Measurements from ENCODE around the gene CARTPT. TPM values are rescaled to one million over a fixed set of nuclear protein-coding genes. Genes with fewer than 3 reads are reported as not detected.

The CARTPT gene
- total RNA-seq, 2 experiments from 2014 or later: not detected

DNA sequence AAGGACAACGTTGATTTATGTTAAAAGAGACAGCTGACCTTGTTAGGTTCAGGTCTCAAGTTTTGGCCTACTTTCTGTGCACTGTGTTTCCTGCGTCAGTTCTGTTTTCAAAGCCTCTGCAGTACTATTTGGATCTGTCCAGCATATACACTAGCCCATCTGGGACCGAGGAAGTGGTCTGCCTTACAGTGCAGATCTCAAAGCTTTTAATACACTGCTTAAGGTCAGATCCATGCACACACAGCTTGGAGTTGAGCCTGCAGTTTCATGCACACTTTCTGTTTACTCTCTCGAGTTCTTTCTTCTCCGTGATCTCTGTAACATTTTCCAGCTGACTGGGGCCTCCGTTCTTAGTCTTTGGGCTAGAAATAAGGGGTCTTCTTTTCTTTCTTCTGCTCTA lies 24.1 kb downstream of the CARTPT start:
- no peaks in the 10 kb centered on the region for H3K36me3 Mint-ChIP-seq (ENCODE audit: low read depth)
- no peak for DNase-seq
- CTCF ChIA-PET: no interaction called here
- POLR2A ChIA-PET: no interaction called here
- H3K27ac Mint-ChIP-seq: no peak overlapping the region
- peaks cover 11% of the 10 kb centered on the region for H3K27me3 Mint-ChIP-seq
- H3K4me3 Mint-ChIP-seq: no peak overlapping the region
- H3K4me1 Mint-ChIP-seq: no peaks in the 10 kb centered on the region
- peaks cover 2% of the 10 kb centered on the region for H3K9me3 Mint-ChIP-seq

DNA sequence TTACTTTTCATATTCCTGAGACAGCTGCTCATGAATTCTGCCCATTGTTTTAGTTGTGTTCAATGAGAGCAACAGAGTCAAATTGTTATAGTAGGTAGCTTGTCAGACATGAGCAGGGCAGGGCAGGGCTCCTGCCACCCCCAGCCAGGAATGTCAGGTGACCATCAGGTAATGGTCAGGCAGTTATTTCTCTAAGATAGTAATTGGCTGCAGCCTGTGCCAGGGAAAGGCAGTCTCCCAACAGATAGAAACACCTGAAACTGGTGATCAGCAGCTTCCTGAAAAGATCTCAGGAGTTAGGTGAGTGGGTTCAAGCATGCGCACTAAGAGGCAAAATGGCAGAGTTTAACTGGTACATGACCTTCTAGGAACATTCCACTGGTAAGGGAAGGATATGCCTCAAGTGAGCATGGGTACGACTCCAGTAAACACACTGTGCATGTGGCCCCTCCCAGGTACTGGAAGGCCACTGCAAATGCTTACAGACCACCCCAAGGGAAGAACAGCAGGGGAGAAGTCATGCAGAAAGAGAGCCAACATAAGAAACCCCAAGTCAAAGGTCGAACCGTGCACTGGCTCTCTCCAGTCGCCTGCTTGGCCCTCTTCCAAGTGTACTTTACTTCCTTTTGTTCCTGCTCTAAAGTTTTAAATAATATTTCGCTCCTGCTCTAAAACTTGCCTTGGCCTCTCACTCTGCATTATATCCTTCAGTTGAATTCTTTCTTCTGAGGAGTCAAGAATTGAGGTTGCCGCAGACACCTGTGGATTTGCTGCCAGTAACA lies 25.1 kb downstream of the CARTPT start:
- DNase-seq: no peak
- Mint-ChIP-seq H3K27me3 (peaks cover 11% of the 10 kb centered on the region), H3K9me3 (peaks cover 2% of the 10 kb centered on the region), H3K4me3 (no peak overlapping the region), H3K36me3 (ENCODE audit: low read depth) (no peaks in the 10 kb centered on the region), H3K27ac (no peak overlapping the region), H3K4me1 (no peaks in the 10 kb centered on the region)
- ChIA-PET POLR2A (no interaction called here), CTCF (no interaction called here)

DNA sequence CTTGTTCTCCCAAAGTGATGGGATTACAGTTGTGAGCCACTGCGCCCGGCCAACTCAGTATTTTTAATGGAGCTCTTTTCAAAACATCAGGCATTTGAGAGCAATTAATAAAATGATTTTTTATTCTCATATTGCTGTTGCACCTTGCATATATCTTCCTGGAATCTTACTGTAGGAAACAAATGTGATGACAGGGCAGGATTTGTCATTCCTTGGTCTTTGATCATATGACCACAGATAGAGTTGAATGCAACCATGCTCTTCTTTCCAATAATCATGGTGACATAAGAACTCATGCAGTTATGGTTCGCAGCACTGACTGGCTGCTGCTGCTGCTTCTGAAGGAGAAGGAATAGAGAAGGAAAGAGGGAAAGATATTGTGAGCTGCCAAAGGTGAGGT lies 28.1 kb downstream of the CARTPT start:
- ChIA-PET POLR2A (no interaction called here), CTCF (no interaction called here)
- Mint-ChIP-seq H3K36me3 (ENCODE audit: low read depth) (no peaks in the 10 kb centered on the region), H3K27ac (no peak overlapping the region), H3K4me3 (no peak overlapping the region), H3K9me3 (peaks cover 2% of the 10 kb centered on the region), H3K27me3 (no peaks in the 10 kb centered on the region), H3K4me1 (no peaks in the 10 kb centered on the region)
- DNase-seq: no peak

GRCh38 chr5:71748360-71748759 lies 29.3 kb downstream of the CARTPT start:
- H3K27me3 Mint-ChIP-seq: no peaks in the 10 kb centered on the region
- POLR2A ChIA-PET: no interaction called here
- H3K36me3 Mint-ChIP-seq (ENCODE audit: low read depth): no peaks in the 10 kb centered on the region
- no peak overlapping the region for H3K27ac Mint-ChIP-seq
- H3K4me3 Mint-ChIP-seq: no peak overlapping the region
- CTCF ChIA-PET: no interaction called here
- DNase-seq: no peak
- peaks cover 2% of the 10 kb centered on the region for H3K9me3 Mint-ChIP-seq
- no peaks in the 10 kb centered on the region for H3K4me1 Mint-ChIP-seq

DNA sequence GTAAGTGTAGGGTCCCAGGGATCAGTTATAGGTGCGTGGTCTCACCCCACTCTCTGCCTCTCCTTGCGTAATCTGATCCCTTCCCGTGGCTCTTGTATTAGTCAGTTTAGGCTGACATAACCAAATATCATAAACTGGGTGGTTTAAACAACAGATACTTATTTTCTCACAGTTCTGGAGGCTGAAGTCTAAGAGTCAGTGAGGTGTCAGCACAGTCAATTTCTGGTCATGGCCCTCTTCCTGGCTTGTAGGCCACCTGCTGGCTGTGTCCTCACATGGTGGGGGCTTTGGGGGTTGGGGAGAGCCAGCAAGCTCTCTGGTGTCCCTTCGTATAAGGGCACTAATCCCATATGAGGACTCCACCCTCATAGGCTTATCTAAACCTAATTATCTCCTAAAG lies 32.3 kb downstream of the CARTPT start:
- H3K36me3 Mint-ChIP-seq (ENCODE audit: low read depth): no peaks in the 10 kb centered on the region
- ChIA-PET CTCF (no interaction called here), POLR2A (no interaction called here)
- H3K4me3 Mint-ChIP-seq: no peak overlapping the region
- H3K9me3 Mint-ChIP-seq: peaks cover 2% of the 10 kb centered on the region
- H3K27me3 Mint-ChIP-seq: no peaks in the 10 kb centered on the region
- H3K4me1 Mint-ChIP-seq: no peaks in the 10 kb centered on the region
- DNase-seq: no peak
- no peak overlapping the region for H3K27ac Mint-ChIP-seq

DNA sequence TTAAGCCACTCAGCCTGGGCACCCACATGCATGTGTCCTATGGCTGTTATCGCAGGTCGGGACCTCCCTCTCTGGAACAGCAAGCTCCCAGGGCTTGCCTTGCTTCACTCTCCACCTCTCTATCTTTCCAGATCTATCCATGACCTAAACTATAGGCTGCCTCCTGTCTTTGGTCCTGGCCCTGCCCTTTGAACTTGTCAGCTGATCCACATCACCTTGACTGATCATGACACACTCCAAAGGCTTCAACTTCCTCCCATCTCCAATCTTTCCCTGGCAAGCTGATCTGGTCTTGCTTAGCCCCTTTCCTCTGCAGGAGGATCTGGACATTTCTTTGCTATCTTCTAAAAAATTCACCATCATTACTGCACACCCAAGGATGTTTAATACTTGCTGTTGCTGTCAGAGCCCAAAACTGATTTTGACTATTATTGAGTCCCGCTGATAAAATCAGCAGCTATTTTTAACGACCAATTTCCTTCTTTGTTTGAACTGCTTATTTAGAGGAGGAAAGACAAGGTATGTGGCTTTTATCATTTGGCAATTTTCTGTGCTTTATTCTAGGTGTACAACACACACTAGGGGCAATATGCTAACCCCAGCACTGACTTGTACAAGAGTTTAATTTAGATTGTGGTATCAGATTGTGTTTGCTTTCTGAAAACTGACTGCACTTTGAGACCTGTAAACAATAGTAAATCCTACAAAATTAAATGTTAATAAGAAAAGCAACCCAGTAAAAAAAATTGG lies 33.5 kb downstream of the CARTPT start:
- ChIA-PET POLR2A (no interaction called here), CTCF (no interaction called here)
- Mint-ChIP-seq H3K36me3 (ENCODE audit: low read depth) (no peaks in the 10 kb centered on the region), H3K27me3 (no peaks in the 10 kb centered on the region), H3K27ac (no peak overlapping the region), H3K4me1 (peaks cover 2% of the 10 kb centered on the region), H3K9me3 (no peaks in the 10 kb centered on the region), H3K4me3 (no peak overlapping the region)
- DNase-seq: no peak

DNA sequence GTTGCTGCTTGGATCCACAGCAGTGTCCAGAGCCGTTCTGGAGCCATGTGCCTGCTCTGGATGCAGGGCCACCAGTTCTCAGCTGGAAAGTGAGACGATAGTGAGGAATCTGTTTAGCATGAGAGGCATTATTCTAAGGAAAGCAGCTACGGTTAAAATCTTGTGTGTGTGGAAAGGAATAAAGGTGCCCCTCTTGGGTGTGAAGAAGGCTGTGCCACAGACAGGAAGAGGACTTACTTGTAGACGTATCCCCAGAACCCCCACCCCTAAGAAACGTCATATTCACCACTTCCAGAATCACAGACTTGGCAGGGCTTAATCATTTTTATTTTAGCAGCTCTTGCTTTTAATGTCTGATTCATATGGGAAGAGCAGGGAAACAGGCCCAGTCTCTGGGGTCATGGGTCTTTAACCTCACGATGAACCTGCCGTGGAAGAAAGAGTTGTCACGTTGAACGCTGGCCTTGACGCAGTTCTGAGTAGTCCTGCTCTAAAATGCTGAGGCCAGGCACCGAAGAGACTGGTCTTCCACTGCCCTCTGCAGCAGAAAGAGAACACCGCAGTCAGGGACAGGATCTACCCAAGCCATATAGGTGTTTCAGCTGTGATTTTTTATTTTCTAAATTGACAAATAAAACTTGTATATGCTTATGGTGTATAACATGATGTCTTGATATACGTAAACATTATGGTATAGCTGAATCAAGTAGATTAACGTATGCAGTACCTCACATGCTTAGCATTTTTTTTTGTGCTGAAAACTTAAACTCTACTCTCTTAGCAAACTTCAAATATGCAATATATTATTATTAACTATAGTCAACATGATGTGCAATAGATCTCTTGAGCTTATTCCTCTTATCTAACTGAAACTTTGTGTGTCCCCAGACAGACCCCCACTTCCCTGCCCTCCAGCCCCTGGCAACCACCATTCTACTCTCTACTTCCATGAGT lies 38.8 kb downstream of the CARTPT start:
- H3K36me3 Mint-ChIP-seq (ENCODE audit: low read depth): no peaks in the 10 kb centered on the region
- H3K9me3 Mint-ChIP-seq: no peaks in the 10 kb centered on the region
- H3K27ac Mint-ChIP-seq: no peak overlapping the region
- CTCF ChIA-PET: interaction anchor here (0.8 to 1.8 kb wide), 4 partner anchors 11 to 288 kb away, joined by 3 to 9 read pairs (median 4); no protein-coding TSS in a partner anchor
- peak; percentile 46 for DNase-seq
- H3K4me3 Mint-ChIP-seq: no peak overlapping the region
- POLR2A ChIA-PET: no interaction called here
- H3K27me3 Mint-ChIP-seq: no peaks in the 10 kb centered on the region
- peaks cover 3% of the 10 kb centered on the region for H3K4me1 Mint-ChIP-seq

DNA sequence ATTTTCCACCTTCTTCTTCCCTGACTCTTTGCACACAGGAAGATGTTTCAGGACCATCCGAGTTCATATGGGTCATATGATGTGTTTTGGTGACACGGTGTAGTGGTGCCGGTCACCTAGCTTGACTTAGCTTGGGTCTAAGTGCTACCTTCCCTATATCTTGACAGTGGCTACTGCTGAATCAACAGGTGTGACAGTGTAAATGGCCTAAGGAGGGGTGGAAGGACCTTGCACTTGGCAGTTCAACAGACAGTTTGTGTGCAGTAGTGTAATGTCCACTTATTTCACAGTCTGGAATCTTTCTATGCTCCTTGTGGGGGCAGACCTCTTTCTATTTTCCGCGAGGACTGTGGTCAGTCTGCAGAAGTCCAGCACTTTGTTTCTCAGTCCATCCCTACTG lies 43.8 kb downstream of the CARTPT start:
- no peak overlapping the region for H3K27ac Mint-ChIP-seq
- H3K9me3 Mint-ChIP-seq: no peaks in the 10 kb centered on the region
- no peaks in the 10 kb centered on the region for H3K27me3 Mint-ChIP-seq
- no peak overlapping the region for H3K4me3 Mint-ChIP-seq
- CTCF ChIA-PET: no interaction called here
- H3K4me1 Mint-ChIP-seq: no peaks in the 10 kb centered on the region
- POLR2A ChIA-PET: no interaction called here
- no peaks in the 10 kb centered on the region for H3K36me3 Mint-ChIP-seq (ENCODE audit: low read depth)
- DNase-seq: no peak

GRCh38 chr5:71767661-71768060 lies 48.6 kb downstream of the CARTPT start:
- ChIA-PET POLR2A (no interaction called here), CTCF (no interaction called here)
- H3K36me3 Mint-ChIP-seq (ENCODE audit: low read depth): no peaks in the 10 kb centered on the region
- H3K9me3 Mint-ChIP-seq: no peaks in the 10 kb centered on the region
- peaks cover 2% of the 10 kb centered on the region for H3K4me1 Mint-ChIP-seq
- H3K27me3 Mint-ChIP-seq: peaks cover 7% of the 10 kb centered on the region
- H3K27ac Mint-ChIP-seq: no peak overlapping the region
- DNase-seq: no peak
- H3K4me3 Mint-ChIP-seq: no peak overlapping the region

- no peak for DNase-seq
- H3K9me3 Mint-ChIP-seq: no peaks in the 10 kb centered on the region
- peaks cover 16% of the 10 kb centered on the region for H3K27me3 Mint-ChIP-seq
- no peaks in the 10 kb centered on the region for H3K36me3 Mint-ChIP-seq (ENCODE audit: low read depth)
- CTCF ChIA-PET: interaction anchor here (1.5 kb wide), 1 partner anchor 11 kb away, joined by 4 read pairs; no protein-coding TSS in a partner anchor
- H3K4me1 Mint-ChIP-seq: peaks cover 2% of the 10 kb centered on the region
- POLR2A ChIA-PET: no interaction called here
- H3K4me3 Mint-ChIP-seq: no peak overlapping the region
- H3K27ac Mint-ChIP-seq: no peak overlapping the region
Observed at GRCh38 chr5:71769287-71769686, 50.2 kb downstream of the CARTPT start.

DNA sequence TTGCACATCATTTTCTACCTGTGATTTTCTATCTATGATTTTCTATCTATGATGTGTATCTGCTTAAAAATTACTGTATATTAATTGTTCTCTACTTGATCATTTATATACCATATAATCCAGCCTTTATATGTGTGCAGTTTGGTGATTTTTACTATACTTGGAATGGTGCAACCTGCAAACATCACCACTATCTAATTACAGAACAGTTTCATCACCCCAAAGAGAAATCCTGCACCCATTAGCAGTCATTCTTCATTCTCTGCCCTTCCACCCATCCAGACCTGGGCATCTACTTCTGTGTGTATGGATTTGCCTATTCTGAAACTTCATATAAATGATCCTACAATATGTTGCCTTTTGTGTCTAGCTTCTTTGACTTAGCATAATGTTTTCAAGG lies 51.3 kb downstream of the CARTPT start:
- ChIA-PET POLR2A (interaction anchor here (0.7 kb wide), 1 partner anchor 50 kb away, joined by 3 read pairs; no protein-coding TSS in a partner anchor), CTCF (interaction anchor here (0.6 kb wide), 1 partner anchor 16 kb away, joined by 3 read pairs; no protein-coding TSS in a partner anchor)
- no peak for DNase-seq
- no peaks in the 10 kb centered on the region for H3K9me3 Mint-ChIP-seq
- H3K27ac Mint-ChIP-seq: no peak overlapping the region
- H3K4me1 Mint-ChIP-seq: peaks cover 2% of the 10 kb centered on the region
- no peak overlapping the region for H3K4me3 Mint-ChIP-seq
- H3K27me3 Mint-ChIP-seq: peaks cover 18% of the 10 kb centered on the region
- H3K36me3 Mint-ChIP-seq (ENCODE audit: low read depth): no peaks in the 10 kb centered on the region

Data from activated CD4-positive, alpha-beta T cell treated with anti-CD3 and anti-CD28 coated beads, Interleukin-2, amount 10 ng/mL, durations not matched to agents 7 days and 5 days (primary cell).